CD4-positive, alpha-beta T cell (primary cell): ENCODE results near the gene ZNF8. TPM values are rescaled to one million over a fixed set of nuclear protein-coding genes. Genes with fewer than 3 reads are reported as not detected.
"Not testable (repeated sequence)": the region's sequence is repeated elsewhere in the genome, so short reads cannot be mapped to it uniquely, and the experiment has no call there.

Experiments
- ATAC-seq: fragments of 200-7000 bp; cut with Tn5 transposase; one replicate; pipeline ENCODE4 v1.10.0; 2022; ENCODE audit warnings: mild to moderate bottlenecking; ENCODE audit not compliant: poor library complexity
- CTCF ChIA-PET: fragments of 350-600 bp; sonication (Branson Sonifier 250); formaldehyde crosslinking; loops from one replicate; lab custom pipeline; 2021; ENCODE audit warnings: antibody characterized with exemption, inconsistent platforms; lab: Charles Lee
- POLR2A ChIA-PET: fragments of 350-600 bp; sonication (Branson Sonifier 250); formaldehyde crosslinking; loops from one replicate; lab custom pipeline; 2021; ENCODE audit warnings: antibody characterized with exemption, inconsistent platforms; lab: Charles Lee
- DNase-seq, 14 experiments: peaks; one replicate each; pipeline ENCODE4 v3.0.0-alpha.2; 2013 to 2020; ENCODE audit warnings: mixed read lengths in 2 of 14
- H3K27ac ChIP-seq, 2 donors: one replicate each; pipeline versions ENCODE4 v1.5.1 to v1.7.0; 2013; ENCODE audit warnings: low read length in 2 of 2, low read depth in 1 of 2, mild to moderate bottlenecking in 1 of 2
- H3K27me3 ChIP-seq, 2 experiments: 1 replicate in 1 of 2; 2 replicates in 1 of 2; pipeline versions ENCODE4 v1.6.1 to v1.7.0; 2013; ENCODE audit warnings: low read length in 2 of 2, control low read depth in 1 of 2, mild to moderate bottlenecking in 1 of 2, moderate library complexity in 1 of 2; ENCODE audit not compliant: insufficient read depth in 2 of 2, control insufficient read depth in 1 of 2
- H3K36me3 ChIP-seq: one replicate; pipeline ENCODE4 v1.6.1; 2013; ENCODE audit warnings: low read length, control low read depth; ENCODE audit not compliant: insufficient read depth
- H3K4me1 ChIP-seq: one replicate; pipeline ENCODE4 v1.6.1; 2013; ENCODE audit warnings: low read length, control low read depth; ENCODE audit not compliant: insufficient read depth
- H3K4me3 ChIP-seq: one replicate; pipeline ENCODE4 v1.5.1; 2013; ENCODE audit warnings: mild to moderate bottlenecking, low read length, moderate library complexity
- H3K9me3 ChIP-seq, 2 experiments: 1 replicate in 1 of 2; 2 replicates in 1 of 2; pipeline versions ENCODE4 v1.6.1 to v1.7.0; 2013; ENCODE audit warnings: low read length in 2 of 2, mild to moderate bottlenecking in 2 of 2, control low read depth in 1 of 2, moderate library complexity in 1 of 2; ENCODE audit not compliant: control insufficient read depth in 1 of 2, insufficient read depth in 1 of 2
- H3K27ac Mint-ChIP-seq: one replicate; pipeline ENCODE4 v1.8.0; 2020; ENCODE audit warnings: mixed read lengths
- H3K27me3 Mint-ChIP-seq: one replicate; pipeline ENCODE4 v1.8.0; 2021; ENCODE audit warnings: mixed read lengths
- H3K36me3 Mint-ChIP-seq: one replicate; pipeline ENCODE4 v1.8.0; 2021; ENCODE audit warnings: low read depth, mixed read lengths
- H3K4me1 Mint-ChIP-seq: one replicate; pipeline ENCODE4 v1.8.0; 2021; ENCODE audit warnings: low read depth, mixed read lengths
- H3K4me3 Mint-ChIP-seq: one replicate; pipeline ENCODE4 v1.8.0; 2020; ENCODE audit warnings: mild to moderate bottlenecking, mixed read lengths
- H3K9me3 Mint-ChIP-seq: one replicate; pipeline ENCODE4 v1.8.0; 2020; ENCODE audit warnings: mixed read lengths
- CTCF ChIP-seq: fragments of 200-600 bp; IDR thresholded peaks from one replicate; pipeline ENCODE4 v1.8.0; 2022; ENCODE audit warnings: antibody characterized with exemption, mild to moderate bottlenecking
- intact Hi-C, 2 experiments: fragments of 100-400 bp; cut with DNase I in 1 of 2; cut with micrococcal nuclease in 1 of 2; formaldehyde crosslinking; loops; one replicate each; pipeline versions ENCODE4 v1.15.1 to v1.9.0; 2023 to 2025; cut with DNase I, micrococcal nuclease
- total RNA-seq, 174 experiments: library from RNA in 2 of 174; stranded (reverse) in 2 of 174; gene quantifications; one replicate each; pipeline ENCODE4 v1.2.3 and lab custom pipeline; 2021 to 2026

Gene ZNF8
- total RNA-seq, 2 experiments from 2014 or later, result 9.5 to 9.6 TPM

DNA sequence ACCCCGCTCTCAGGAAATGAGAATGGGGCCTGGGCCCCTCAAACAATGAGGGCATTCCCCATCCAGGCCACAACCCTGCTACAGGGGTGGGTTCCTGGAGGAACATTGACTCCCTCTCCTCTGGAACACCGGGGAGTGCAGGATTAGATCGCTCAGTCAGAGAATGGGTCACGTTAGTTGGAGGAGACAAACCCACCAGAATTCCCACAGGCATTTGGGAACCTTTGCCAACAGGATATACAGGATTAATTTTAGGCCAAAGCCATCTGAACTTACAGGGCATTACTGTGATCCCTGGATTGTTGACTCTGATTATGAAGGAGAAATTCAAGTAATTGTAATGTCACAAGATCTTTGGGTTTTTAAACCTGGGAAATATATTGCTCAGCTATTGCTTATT is 29.0 kb downstream of the ZNF8 start:
- ATAC-seq (no peak), DNase-seq (no peak)
- peak overlapping the region; percentile 62 for H3K4me3 Mint-ChIP-seq
- peaks cover 58% of the 10 kb centered on the region for H3K4me1 Mint-ChIP-seq
- peaks cover 21% of the 10 kb centered on the region for H3K4me1 ChIP-seq
- ChIA-PET POLR2A (interaction anchor here (1.2 to 1.7 kb wide), 3 partner anchors 29 to 124 kb away, joined by 3 to 5 read pairs (median 4); partner anchors contain the start of genes ZNF274 and ZNF8), CTCF (no interaction called here)
- H3K27ac Mint-ChIP-seq, result no peak overlapping the region
- no peaks in the 10 kb centered on the region for H3K27me3 ChIP-seq
- H3K36me3 ChIP-seq, result peaks cover 54% of the 10 kb centered on the region
- no peak overlapping the region for H3K27ac ChIP-seq
- H3K9me3 ChIP-seq, result no peaks in the 10 kb centered on the region
- no peaks in the 10 kb centered on the region for H3K9me3 Mint-ChIP-seq
- intact Hi-C loops, result loop anchor here in 1 of 2 experiments (2.0 to 5.0 kb wide), 3 partner anchors 125 to 210 kb away; partner anchors contain the start of genes ZBTB45, ZNF274 and ZNF324B
- H3K27me3 Mint-ChIP-seq, result no peaks in the 10 kb centered on the region
- H3K4me3 ChIP-seq, result no peak overlapping the region
- peaks cover 92% of the 10 kb centered on the region for H3K36me3 Mint-ChIP-seq
- TF ChIP-seq CTCF, result no peak

DNA sequence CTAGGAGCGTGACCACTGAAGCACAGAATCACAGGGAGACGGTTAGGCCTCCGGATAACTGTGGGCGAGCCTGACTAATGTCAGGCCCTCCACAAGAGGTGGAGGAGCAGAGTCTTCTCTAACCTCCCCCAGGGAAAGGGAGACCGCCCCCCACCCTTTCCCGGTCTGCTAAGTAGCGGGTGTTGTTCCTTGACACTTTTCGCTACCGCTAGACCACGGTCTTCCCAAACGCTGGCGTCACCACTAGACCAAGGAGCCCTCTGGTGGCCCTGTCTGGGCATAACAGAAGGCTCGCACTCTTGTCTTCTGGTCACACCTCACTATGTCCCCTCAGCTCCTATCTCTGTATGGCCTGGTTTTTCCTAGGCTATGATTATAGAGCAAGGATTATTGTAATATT is 31.9 kb downstream of the ZNF8 start:
- CTCF ChIA-PET, result not testable (repeated sequence)

DNA sequence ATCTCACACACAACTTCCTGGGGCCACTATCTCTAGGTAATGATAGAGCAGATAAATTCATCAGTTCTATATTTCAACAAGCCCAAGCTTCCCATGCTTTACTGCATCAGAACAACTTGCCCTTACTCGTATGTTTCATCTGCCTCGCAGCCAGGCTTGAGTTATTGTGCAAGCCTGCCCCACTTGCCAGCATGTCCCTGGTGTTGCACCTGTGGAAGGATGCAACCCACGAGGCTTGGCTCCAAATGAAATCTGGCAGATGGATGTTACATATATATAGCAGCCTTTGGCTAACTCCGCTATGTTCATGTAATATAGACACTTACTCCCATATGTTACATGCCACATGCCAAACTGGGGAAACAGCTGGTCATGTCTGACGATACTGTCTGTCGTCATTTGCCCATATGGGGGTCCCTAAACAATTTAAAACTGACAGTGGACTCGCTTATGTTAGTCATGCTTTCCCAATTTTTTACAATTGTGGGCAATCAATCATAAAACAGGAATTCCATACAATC is 32.6 kb downstream of the ZNF8 start:
- Mint-ChIP-seq H3K27ac (no peak overlapping the region), H3K27me3 (no peaks in the 10 kb centered on the region), H3K9me3 (no peaks in the 10 kb centered on the region), H3K36me3 (peaks cover 98% of the 10 kb centered on the region), H3K4me3 (peak overlapping the region; percentile 6), H3K4me1 (peaks cover 39% of the 10 kb centered on the region)
- intact Hi-C loops, result no loop called here
- no peak for DNase-seq
- Histone ChIP-seq H3K36me3 (peaks cover 83% of the 10 kb centered on the region), H3K4me3 (no peak overlapping the region), H3K9me3 (peaks cover 0 to 9% of the 10 kb centered on the region in 2 experiments), H3K4me1 (peaks cover 7% of the 10 kb centered on the region), H3K27ac (no peak overlapping the region), H3K27me3 (no peaks in the 10 kb centered on the region)
- ChIA-PET CTCF (no interaction called here), POLR2A (no interaction called here)
- TF ChIP-seq CTCF, result no peak
- no peak for ATAC-seq

More for the DNA sequence above, 31.9 kb downstream of the ZNF8 start:
- peak in 3 of 14 experiments; percentile 6 to 31 (median 7) for DNase-seq
- H3K9me3 ChIP-seq, intact Hi-C loops, POLR2A ChIA-PET, H3K27ac ChIP-seq, ATAC-seq, H3K9me3 Mint-ChIP-seq, H3K27me3 Mint-ChIP-seq, H3K27me3 ChIP-seq, H3K4me3 Mint-ChIP-seq, H3K27ac Mint-ChIP-seq, H3K4me3 ChIP-seq: not testable (repeated sequence)
- Mint-ChIP-seq H3K36me3 (peaks cover 98% of the 10 kb centered on the region), H3K4me1 (peaks cover 46% of the 10 kb centered on the region)
- H3K36me3 ChIP-seq, result peaks cover 80% of the 10 kb centered on the region
- H3K4me1 ChIP-seq, result peaks cover 14% of the 10 kb centered on the region

DNA sequence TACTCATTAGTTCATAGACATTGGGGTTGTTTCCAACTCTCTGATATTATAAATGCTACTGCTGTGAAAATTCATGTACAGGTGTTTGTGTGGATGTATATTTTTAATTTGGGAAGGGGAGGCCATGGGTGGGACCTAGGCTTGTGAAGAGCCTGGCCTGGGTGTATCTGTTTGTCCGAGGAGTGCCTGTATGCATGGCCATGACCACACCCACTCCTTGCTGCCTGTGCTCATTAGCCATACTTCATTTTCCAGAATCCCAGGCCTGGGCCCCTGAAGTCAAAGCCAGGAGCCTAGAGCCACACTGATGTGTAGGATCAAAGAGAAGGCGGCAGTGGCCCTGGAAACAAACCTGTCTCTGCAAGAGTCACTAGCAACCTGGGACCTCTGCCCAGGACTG is 36.8 kb downstream of the ZNF8 start:
- no peak overlapping the region for H3K4me3 ChIP-seq
- TF ChIP-seq CTCF, result no peak
- ATAC-seq, result no peak
- no peaks in the 10 kb centered on the region for H3K4me1 ChIP-seq
- H3K36me3 ChIP-seq, result peaks cover 48% of the 10 kb centered on the region
- H3K27me3 ChIP-seq, result no peaks in the 10 kb centered on the region
- intact Hi-C loops, result no loop called here
- H3K27ac ChIP-seq, result no peak overlapping the region
- peaks cover 0 to 12% of the 10 kb centered on the region in 2 experiments for H3K9me3 ChIP-seq
- Mint-ChIP-seq H3K36me3 (peaks cover 59% of the 10 kb centered on the region), H3K27ac (no peak overlapping the region), H3K9me3 (no peaks in the 10 kb centered on the region), H3K27me3 (no peaks in the 10 kb centered on the region), H3K4me1 (peaks cover 3% of the 10 kb centered on the region), H3K4me3 (no peak overlapping the region)
- DNase-seq, result no peak
- ChIA-PET POLR2A (no interaction called here), CTCF (no interaction called here)
